ENCODE data around the gene DCST2.
"Not testable (repeated sequence)": the region's sequence is repeated elsewhere in the genome, so short reads cannot be mapped to it uniquely, and the experiment has no call there.

DCST2 gene

GRCh38 chr1:154995301-154995983 is 38.1 kb downstream of the DCST2 start:
- DNase-seq, result peak; percentile 55

- DNase-seq, result no peak
These were observed 39.0 kb downstream of the DCST2 start for GRCh38 chr1:154994591-154994990.

- DNase-seq, result no peak
These were observed 39.4 kb downstream of the DCST2 start for GRCh38 chr1:154994269-154994587.

- no peak for DNase-seq
These were observed 39.9 kb downstream of the DCST2 start, which contains the start of gene LENEP for GRCh38 chr1:154993572-154994268. LENEP (plus strand) TSS chr1:154993586; CDS start chr1:154993608, 22 bp downstream.

GRCh38 chr1:154992721-154993571 is 40.6 kb downstream of the DCST2 start:
- DNase-seq, result peak; percentile 28

- DNase-seq, result no peak
These were observed 43.3 kb downstream of the DCST2 start for GRCh38 chr1:154990276-154990675.

GRCh38 chr1:154989195-154989860 is 44.3 kb downstream of the DCST2 start:
- no peak for DNase-seq

GRCh38 chr1:154988058-154988954 is 45.3 kb downstream of the DCST2 start:
- no peak for DNase-seq

GRCh38 chr1:154987326-154987725 is 46.3 kb downstream of the DCST2 start:
- DNase-seq, result no peak

- DNase-seq, result not testable (repeated sequence)
These were observed 46.8 kb downstream of the DCST2 start for GRCh38 chr1:154986736-154987135.

GRCh38 chr1:154983776-154984466 is 49.7 kb downstream of the DCST2 start:
- DNase-seq, result no peak

GRCh38 chr1:154982897-154983648 is 50.5 kb downstream of the DCST2 start, which contains the start of gene FLAD1:
FLAD1 (plus strand) TSS chr1:154983344; CDS start chr1:154983695, 351 bp downstream.
- peak; percentile 100 for DNase-seq

- DNase-seq, result peak; percentile 58
These were observed 51.2 kb downstream of the DCST2 start for GRCh38 chr1:154982341-154982740.

GRCh38 chr1:154978360-154978759 is 55.2 kb downstream of the DCST2 start:
- DNase-seq, result no peak

GRCh38 chr1:154977762-154978161 is 55.8 kb downstream of the DCST2 start:
- DNase-seq, result not testable (repeated sequence)

GRCh38 chr1:154975409-154976059 is 58.0 kb downstream of the DCST2 start:
- DNase-seq, result peak; percentile 46

GRCh38 chr1:154974808-154975408 is 58.7 kb downstream of the DCST2 start:
- DNase-seq, result peak; percentile 97

GRCh38 chr1:154974102-154974807 is 59.3 kb downstream of the DCST2 start, which contains the start of gene CKS1B:
CKS1B (plus strand) TSS chr1:154974681; CDS start chr1:154974746, 65 bp downstream.
- DNase-seq, result peak; percentile 100

Data from NCI-H2171 treated with DMSO at 0.1 percent for 48 hours (cell line).